ENCODE results near the gene TP53RK.

Gene TP53RK

GRCh38 chr20:46689082-46689753 lies at the start of gene TP53RK:
Gene TP53RK (minus strand): TSS chr20:46689444. CDS start chr20:46689414, 30 bp downstream.
- H3K4me3 ChIP-seq (ENCODE audit: low read depth, low read length): peak within 1 kb of the TSS; percentile 80
- DNase-seq: peak; percentile 100
- H3K27me3 ChIP-seq (replicated peaks): no peaks in the 10 kb centered on the region
- H3K27ac ChIP-seq: peak within 1 kb of the TSS; percentile 95
- no peaks in the 10 kb centered on the region for H3K36me3 ChIP-seq (replicated peaks)
- in situ Hi-C loops (cut with HindIII; ENCODE audit: low pct_ligation_motif_present, low sequenced_read_pairs): no loop called here
- TF ChIP-seq CTCF (IDR thresholded peaks at IDR 0.05; ENCODE audit: low read depth, low read length, missing control alignments): peak; percentile 30

GRCh38 chr20:46735436-46735835 lies 46.2 kb upstream of the TP53RK start:
- H3K27ac ChIP-seq: no peak overlapping the region
- TF ChIP-seq CTCF (IDR thresholded peaks at IDR 0.05; ENCODE audit: low read depth, low read length, missing control alignments): no peak
- no peak for DNase-seq
- H3K36me3 ChIP-seq (replicated peaks): no peaks in the 10 kb centered on the region
- in situ Hi-C loops (cut with HindIII; ENCODE audit: low pct_ligation_motif_present, low sequenced_read_pairs): no loop called here
- H3K4me3 ChIP-seq (ENCODE audit: low read depth, low read length): no peak overlapping the region
- no peaks in the 10 kb centered on the region for H3K27me3 ChIP-seq (replicated peaks)

GRCh38 chr20:46731770-46732169 lies 42.5 kb upstream of the TP53RK start:
- Histone ChIP-seq H3K36me3 (replicated peaks) (no peaks in the 10 kb centered on the region), H3K27ac (no peak overlapping the region), H3K4me3 (ENCODE audit: low read depth, low read length) (no peak overlapping the region), H3K27me3 (replicated peaks) (no peaks in the 10 kb centered on the region)
- no peak for TF ChIP-seq CTCF (IDR thresholded peaks at IDR 0.05; ENCODE audit: low read depth, low read length, missing control alignments)
- no peak for DNase-seq
- in situ Hi-C loops (cut with HindIII; ENCODE audit: low pct_ligation_motif_present, low sequenced_read_pairs): no loop called here

- H3K27ac ChIP-seq: no peak overlapping the region
- DNase-seq: no peak
- H3K27me3 ChIP-seq (replicated peaks): no peaks in the 10 kb centered on the region
- in situ Hi-C loops (cut with HindIII; ENCODE audit: low pct_ligation_motif_present, low sequenced_read_pairs): no loop called here
- no peaks in the 10 kb centered on the region for H3K36me3 ChIP-seq (replicated peaks)
- H3K4me3 ChIP-seq (ENCODE audit: low read depth, low read length): no peak overlapping the region
- no peak for TF ChIP-seq CTCF (IDR thresholded peaks at IDR 0.05; ENCODE audit: low read depth, low read length, missing control alignments)
Measured at GRCh38 chr20:46725186-46726165, 36.2 kb upstream of the TP53RK start.

- no peak for DNase-seq
- H3K27ac ChIP-seq: no peak overlapping the region
- no peak overlapping the region for H3K4me3 ChIP-seq (ENCODE audit: low read depth, low read length)
- no peak for TF ChIP-seq CTCF (IDR thresholded peaks at IDR 0.05; ENCODE audit: low read depth, low read length, missing control alignments)
- H3K27me3 ChIP-seq (replicated peaks): no peaks in the 10 kb centered on the region
- H3K36me3 ChIP-seq (replicated peaks): no peaks in the 10 kb centered on the region
- in situ Hi-C loops (cut with HindIII; ENCODE audit: low pct_ligation_motif_present, low sequenced_read_pairs): no loop called here
Measured at GRCh38 chr20:46724343-46724959, 35.2 kb upstream of the TP53RK start.
